HT-29 (cell line): ENCODE measurements around the gene SLC6A11. TPM values are rescaled to one million over a fixed set of nuclear protein-coding genes. Genes with fewer than 3 reads are reported as not detected.

Source experiments
- DNase-seq: peaks from one replicate; pipeline ENCODE4 v3.0.0-alpha.2; 2015; ENCODE audit warnings: low spot score
- total RNA-seq: library from RNA; depleted of rRNA; stranded (reverse); fragments of >200 nt; shearing (Covaris generic); gene quantifications from 2 replicates; pipeline ENCODE4 v1.2.3, GENCODE V29; 2014

SLC6A11 gene
- total RNA-seq, 1 experiment from 2014 or later = not detected

DNA sequence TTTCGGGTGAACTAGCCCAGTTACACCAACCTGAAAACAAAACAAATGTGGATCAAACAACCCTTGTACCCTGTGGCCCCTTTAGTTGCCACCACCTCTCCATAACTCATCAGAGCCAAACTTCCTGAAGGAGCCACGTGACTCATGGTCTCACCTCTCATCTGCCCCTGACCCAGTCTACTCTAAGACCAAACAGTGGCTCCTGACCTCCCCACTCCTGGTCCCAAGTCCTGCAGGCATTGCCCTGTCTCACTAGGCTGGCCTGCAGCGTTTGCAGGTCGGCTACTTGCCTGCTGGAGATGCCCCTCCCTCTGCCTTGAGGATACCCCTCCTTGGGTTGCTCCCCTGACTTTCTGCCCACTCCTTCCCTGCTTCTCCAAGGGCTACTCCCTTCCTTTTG lies 23.1 kb downstream of the SLC6A11 start:
- DNase-seq = no peak

DNA sequence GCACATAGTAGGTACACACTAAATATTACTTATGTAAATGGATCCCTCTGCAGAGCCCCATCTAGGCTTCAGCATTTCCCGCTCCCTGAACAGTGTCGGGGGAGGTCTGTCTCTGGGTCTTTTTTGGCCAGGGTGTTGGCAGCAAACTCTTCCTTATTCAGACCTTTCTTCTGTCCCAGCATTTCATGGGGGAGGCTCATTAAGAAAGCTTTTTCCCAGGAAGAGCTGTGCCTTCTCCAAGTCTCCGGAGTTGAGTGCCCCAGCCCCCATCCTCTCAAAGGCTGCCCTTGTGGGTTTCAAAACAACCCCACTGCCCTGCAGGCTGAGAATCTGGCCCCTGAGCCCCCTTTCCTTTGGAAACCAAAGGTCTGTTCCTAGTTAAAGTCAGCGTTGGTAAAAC lies 25.1 kb downstream of the SLC6A11 start:
- DNase-seq = no peak

DNA sequence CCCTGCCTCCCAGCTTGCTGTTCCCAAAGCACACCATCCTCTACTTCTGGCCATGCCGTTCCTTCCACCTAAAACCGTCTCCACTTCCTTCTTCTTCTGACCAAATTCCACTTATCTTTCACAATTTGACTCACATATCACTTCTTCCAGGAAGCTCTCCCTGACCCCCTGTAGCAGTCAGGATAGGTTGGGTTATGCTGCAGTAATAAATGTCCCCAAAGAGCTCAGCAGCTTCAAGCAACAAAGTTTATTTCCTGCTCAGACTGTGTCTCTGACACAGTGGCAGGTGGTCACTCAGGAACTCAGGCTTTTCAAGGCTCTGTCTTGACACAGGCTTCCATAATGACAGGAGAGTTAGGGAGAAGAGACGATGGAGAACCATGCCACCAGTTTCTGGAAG lies 27.4 kb downstream of the SLC6A11 start:
- DNase-seq = no peak

DNA sequence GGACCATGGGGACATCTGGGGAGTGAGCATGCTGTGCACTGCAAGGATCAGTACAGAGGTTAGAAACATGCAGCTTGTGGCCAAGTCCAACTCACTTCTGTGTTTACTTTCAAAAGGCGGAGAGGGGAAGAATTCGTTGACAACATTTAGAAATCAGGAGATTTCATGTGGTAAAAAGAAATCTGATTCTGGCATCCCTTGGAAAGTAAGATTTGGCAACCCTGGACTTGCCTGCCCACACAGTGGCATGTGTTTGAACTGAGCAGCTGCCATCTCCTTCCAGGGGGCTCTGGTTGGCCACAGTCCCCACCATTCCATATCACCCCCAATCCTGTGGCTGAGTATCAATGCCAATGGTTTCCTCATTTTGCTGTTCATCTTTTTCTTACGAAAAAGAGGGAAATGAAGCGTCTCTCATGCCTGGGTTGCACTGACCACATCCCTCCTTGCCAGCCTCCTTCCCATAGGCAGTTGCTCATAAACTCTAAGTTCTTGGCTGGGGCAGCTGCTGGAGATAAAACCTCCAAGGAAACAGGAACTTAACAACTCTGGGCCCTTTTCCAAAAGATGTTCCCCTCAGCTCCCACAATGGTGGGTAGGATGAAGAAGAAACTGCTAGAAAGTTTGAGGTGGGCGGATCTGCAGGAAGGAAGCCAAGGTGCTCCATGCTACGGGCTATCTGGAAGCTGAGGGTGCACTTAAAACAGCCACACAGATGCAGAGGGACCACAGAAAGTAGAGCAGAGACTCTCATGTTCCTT lies 29.2 kb downstream of the SLC6A11 start:
- no peak for DNase-seq

DNA sequence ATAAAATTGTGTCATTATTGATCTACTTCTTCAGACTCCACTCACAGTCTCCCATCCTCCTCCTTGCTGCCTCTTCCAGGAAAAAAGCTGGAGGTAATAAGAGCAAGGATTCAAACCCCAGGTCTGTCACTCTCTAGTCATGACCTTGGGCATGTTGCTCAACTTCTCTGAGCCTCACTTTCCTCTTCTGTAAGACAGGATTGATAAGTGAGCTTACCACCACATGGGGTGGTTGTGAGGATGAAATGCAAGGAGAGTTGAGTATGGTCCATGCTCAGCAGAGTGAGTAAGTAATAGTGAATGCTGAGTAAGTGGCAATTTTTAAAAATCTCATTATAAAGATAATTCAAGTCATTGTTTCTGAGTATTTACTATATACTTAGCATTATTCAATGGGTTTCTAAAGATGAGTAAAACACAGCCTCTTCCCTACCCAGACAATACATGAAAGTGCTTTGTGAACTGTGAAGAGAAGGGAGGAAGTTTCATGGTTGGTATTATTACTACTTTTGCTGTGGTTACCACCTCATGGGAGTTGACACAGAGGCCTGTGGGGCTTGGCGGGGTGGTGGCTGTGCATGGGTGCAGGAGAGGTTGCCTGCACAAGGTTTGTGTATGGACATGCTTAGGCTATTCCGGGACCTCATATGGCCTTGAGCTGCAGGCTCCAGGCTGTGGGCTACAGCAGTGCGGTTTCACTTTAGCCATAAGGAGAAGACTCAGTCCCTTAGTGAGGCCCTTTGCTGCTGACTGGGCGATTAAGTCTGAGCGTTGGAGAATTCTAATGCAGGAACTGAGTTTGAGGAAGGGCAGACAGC lies 30.0 kb downstream of the SLC6A11 start:
- DNase-seq = no peak

DNA sequence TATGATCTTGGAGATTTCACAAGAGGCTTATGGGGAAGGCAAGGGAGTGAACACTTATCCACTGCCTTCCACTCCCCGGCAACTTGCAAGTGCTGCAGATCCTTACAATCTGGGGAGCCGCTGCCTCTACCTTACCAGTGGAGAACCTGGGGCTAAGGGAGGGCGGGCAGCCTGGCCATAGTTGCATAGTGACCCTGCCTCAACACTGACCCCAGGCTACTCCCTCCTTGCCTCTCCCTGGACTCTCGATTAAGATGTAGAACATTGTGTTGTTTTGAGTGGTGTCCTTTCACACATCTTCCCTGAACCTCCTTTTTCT lies 30.6 kb downstream of the SLC6A11 start:
- DNase-seq = no peak

DNA sequence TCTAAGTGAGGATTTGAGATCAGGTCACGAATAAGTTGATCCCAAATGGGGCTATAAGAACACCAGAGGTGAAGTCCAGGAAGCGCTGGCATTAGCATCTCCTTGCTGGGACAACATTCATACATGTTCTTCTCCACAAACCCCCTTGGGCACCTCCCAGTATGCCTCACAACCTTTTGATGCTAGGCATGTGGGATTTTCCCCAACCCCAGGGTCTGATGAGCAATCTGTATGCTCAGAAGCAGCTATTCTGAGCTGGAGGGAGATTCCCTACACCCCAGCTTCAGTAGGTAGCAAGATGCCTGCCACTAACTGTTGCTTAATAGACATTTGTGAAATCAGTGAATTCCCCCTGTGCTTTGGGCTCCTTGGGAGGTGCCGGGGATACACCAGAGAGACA lies 32.2 kb downstream of the SLC6A11 start:
- DNase-seq = no peak

DNA sequence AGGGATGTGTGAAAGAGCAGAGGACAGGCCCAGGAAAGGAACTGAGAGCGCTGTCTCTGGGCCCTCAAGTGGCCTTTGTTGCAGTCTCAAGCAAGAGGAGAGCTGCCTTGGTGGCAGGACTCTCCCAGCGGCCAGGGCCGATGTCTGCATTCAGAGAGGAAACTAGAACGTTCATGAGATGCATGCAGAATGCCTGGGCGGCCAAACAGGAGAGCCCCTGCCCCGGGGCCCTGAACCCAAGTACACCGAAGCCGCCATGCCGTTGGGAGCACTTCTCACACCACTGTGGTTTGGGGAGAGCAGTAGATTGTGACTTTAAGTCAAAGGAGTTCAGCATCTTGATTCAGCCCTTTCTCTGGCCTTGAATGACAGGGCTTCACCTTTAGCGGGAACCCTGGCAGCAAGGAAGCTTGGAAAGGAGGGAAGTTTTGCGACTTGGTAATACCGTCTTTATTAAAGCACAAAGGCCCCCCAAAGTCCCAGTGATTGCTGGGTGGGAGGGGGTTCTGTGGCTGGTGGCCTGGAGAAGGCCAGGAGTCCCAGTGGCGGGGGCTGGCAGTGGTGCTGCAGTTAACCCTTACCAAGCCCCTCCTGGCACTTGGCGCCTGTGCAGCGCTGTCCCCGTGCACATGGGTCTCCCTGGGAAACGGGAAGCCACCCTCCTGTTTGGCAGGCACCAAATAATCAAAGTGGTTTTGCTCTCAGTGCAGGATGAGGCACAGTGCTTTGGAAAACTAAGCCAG lies 36.2 kb downstream of the SLC6A11 start:
- DNase-seq = no peak

DNA sequence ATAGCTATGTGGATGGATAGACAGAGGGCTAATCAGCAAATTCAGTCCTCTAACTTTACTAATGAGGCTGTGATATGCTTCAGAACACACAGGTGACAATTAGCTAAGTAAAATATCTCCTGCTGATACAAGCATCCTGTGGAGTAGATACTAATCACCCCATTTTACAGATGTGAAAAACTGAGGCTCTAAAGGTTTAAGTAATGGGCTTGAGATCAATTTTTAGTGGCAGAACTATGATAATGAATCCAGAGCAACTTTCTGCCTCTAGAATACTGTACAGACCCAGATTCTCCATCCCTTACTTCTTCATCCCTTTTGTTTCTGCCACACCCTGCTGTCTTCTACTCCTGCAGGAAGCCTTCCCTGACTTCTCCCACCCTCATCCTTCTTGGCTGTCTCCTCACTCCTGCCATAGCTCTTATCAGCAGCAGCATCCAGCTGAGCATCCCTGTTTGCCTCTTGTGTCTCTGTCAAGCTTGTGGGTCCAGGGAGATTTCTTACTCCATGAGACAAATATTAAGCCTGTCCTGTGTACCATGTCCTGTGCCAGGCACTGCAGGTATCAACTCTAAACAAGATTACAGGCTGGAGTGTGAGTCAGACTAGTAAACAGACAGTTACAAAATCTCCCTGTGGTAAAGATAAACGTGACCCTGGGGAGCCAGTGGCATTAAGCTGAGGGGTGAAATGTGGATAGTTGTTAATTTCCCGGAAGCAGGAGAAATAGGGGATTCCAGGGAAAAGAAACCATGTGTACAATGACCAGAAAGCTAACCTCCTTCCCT lies 39.2 kb downstream of the SLC6A11 start:
- no peak for DNase-seq

DNA sequence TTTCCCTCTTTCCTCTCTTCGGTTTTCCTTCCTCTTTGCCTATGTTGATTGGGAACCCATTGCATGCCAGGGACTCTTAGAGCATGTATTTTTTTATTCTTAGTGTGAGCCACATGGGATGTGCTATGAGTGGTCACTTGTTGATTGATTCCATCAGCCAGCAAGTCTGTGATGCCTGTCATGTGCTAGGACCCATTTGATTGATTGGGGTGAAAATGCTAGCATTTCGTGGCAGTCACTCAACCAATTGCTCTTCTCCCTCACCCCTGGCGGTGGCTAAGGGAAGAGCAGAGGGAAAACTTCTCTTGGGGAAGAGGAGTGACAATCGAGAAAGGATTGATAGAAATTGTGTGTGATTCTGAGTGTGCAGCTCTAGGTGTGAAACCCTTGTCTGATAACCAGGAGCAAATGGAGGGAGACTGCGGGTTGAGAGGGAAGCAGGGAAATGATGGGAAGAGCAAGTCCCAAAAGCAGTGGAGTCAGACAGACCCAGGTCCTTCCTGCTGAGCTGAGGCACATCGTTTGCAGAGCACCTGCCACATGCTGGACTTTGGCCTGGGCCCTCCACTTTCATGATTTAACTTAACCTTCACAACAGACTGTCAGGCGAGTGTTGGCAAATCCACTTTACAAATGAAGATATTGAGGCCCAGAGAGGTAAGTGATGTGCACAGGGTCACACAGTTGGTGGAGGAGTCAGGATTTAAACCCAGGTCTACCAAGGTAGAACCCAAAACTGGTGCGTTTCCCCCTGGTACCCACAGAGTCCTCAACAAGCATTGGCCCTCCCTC lies 40.0 kb downstream of the SLC6A11 start:
- DNase-seq = peak; percentile 8

DNA sequence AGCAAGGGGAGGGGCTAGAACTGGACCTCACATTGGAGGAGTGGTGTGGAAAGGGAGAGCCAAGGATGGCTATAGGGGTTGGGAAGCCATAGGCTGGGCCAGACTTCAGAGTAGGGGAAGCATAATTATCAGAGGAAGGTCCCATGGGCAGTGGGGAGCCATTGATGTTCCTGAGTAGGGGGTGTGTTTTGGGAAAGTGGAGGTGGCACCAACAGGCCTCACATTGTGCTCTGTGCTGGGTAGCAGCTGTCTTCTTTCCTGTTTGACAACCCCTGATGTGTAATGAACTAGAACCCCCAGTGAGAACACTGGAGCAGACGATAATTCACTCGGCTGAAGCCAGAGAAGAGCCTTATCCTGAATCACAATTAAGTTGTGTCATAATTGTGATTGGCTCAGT lies 41.2 kb downstream of the SLC6A11 start:
- DNase-seq = no peak

DNA sequence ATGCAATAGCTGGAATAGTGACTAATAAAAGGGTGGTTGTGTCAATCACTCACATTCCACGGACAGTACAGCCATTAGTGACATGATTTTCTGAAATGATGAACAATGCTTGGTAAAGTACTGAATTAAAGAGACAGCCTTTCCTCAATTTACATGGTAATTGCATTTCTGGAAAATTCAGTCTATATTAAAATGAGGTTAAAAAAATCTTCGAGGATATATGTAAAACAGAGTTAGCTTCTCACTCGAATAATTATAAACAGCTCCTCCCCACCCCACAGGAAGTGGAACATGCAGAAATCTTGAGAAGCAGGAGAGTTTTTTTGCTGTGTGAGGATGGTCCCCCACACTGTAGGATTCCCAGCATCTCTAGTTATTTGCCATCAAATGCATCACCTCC lies 42.1 kb downstream of the SLC6A11 start:
- DNase-seq = no peak

DNA sequence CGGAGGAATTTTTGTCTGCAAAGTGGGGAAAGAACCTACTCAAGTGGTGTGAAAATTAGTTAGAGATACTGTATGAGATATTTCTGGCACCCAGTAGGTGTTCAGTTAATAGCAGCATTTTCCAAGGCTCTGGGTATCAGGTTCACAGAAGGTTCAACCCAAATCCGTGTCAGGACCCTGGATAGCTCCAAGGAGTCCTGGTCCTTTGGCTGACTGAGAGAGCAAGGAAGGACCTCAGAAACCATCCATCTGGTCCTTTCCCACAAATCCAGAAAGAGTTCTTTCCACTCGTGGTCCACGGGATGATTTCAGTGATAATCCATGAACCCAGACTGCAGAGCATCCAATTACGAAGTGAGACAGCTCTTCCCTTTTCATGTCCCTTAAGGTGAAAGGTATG lies 51.4 kb downstream of the SLC6A11 start:
- DNase-seq = peak; percentile 5

DNA sequence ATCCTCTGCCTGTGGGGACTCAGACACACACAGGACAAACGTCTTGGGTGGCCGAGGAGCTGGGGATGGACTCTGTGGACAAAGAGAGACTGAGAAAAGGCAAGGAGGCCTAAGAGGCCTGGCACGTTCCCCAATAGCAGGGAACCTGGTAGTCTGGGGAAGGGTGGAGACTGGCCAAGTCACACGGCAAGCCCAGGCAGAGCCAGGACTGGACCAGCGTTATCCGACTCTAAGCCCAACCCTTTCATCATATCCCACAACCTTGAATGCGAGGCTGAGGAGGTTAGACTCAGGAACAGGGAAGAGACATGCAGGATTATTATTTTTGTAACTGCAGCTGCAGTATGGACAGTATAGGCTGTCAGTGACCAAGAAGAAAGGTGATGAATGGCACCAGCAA lies 53.4 kb downstream of the SLC6A11 start:
- DNase-seq = no peak

DNA sequence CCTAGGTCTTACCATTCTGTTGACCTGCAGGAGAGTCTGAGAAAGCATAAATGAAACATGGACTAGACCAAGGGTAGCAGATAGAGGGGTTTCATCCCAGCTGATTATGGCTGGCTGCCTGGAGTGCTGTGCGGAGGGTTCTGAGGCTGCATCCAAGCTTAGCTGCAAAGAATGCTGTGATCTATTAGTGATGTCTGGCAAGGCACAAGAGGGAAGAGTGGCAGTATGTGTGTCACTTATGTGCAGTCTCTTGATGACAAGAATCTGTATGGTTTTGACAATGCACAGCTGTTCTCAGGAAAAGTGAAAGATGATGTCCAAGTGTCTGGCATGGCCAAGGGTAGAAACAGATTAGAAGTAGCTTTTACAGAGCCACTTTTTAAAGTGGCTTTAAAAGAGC lies 54.3 kb downstream of the SLC6A11 start:
- no peak for DNase-seq

DNA sequence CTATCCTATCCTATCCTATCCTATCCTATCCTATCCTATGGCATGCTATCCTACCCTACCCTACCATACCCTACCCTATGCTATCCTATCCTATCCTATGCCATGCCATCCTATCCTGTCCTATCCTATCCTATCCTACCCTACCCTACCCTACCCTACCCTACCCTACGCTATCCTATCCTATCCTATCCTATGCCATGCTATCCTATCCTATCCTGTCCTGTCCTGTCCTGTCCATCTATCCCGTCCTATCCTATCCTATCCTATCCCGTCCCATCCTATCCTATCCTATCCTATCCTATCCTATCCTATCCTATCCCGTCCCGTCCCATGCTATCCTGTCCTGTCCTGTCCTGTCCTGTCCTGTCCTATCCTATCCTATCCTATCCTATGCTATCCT lies 57.4 kb downstream of the SLC6A11 start:
- DNase-seq = no peak

DNA sequence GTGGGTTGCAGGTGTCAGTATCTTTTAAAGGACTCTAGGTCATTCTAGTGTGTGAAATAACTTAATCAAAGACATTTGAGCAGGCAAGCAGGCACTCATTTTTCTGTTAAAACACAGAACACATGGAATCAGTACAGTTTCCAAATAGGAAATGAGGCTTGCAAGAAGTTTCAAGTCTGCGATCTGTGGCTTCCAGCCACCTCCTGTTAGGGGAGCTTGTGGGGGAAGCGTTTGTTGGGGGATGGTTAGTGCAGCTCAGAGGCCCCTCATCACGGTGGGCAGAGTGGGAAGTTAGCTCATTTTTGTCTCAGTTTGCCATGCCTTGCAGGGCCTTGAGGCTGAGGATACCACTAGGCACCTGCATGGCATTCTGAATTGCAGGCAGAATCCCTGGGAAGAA lies 59.9 kb downstream of the SLC6A11 start:
- no peak for DNase-seq

DNA sequence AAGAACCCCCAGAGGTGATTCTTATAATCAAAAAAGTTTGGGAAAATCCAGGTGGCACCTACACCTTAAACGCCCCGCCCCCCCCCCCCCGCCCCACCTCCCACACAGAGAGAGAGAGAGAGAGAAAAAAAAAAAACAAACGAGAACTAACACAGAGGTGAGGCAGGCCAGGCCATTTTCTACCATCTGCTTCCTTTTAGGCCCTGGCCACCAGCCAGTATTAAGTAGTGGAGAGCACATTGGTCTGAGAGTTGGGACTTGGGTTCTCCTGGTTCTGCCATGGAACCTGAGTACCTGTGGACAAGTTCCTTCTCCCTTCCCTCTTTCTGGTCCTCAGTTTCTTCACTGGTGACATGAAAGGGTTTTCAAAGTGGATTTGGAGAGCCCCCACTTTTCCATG lies 60.6 kb downstream of the SLC6A11 start:
- no peak for DNase-seq

DNA sequence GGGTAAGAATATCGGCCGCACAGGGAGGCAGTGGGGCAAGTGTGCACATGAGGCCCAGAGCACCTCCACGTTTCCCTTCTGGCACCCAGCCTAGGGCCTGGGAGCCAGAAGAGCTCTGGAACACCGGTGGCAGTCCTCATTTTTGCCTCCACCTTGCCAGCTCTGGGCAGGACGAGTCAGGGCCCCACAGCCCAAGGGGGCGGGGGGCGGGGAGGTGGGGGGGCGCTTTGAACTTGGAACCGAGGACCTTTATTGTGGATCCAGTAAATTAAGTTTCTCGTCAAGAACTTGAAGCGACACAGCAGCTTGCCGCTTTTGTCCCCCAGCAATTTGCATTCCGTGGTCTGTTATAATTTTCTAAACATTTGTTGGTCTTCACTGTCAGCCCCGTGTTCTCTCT lies 66.8 kb downstream of the SLC6A11 start:
- no peak for DNase-seq

DNA sequence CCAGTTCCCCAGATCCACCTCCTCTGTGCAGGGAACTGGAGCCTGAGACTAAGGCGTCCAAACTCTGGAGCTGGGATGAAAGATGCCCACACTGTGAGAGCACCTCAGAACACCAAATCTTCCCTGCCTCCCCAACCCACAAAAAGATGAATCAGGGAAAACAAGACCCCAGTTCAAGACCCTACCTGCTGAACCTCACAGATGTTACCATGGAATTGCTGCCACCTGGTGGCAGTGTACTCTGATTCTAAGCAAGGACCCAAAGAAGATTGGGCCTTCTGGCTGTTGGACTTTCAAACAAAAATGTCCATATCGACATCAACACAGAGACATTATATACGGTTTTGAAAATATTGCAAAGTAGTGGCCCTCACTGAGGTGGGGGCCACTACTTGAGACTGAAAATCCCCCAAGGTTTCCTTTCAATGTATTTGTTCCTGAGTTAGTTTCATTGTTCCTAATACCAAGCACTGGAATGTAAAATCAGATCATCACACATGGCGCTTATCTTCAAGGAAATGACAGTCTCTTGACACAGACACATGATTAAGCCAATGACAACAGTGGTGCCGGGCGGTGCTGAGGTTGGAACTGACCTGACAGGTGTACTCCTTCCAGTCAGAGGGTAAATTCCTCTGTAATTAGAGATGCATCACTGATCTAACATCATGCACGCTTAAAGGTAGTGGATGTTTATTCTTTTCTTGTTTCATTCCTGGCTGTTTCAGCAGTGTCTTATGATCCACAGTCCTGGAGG lies 67.6 kb downstream of the SLC6A11 start:
- DNase-seq = peak; percentile 17
